Nephron progenitor cell (in vitro differentiated cells): ENCODE data around the gene LRRC8C.
"Not testable (repeated sequence)": the region's sequence is repeated elsewhere in the genome, so short reads cannot be mapped to it uniquely, and the experiment has no call there.

Experiments
- DNase-seq: peaks from one replicate; pipeline ENCODE4 v3.0.0; 2021
- H3K27ac Mint-ChIP-seq: 2 replicates; pipeline ENCODE4 v1.8.0; 2021; ENCODE audit warnings: mild to moderate bottlenecking, moderate library complexity, mixed read lengths
- H3K27me3 Mint-ChIP-seq: 2 replicates; pipeline ENCODE4 v1.8.0; 2021; ENCODE audit warnings: mild to moderate bottlenecking, low read depth, mixed read lengths; ENCODE audit not compliant: poor library complexity
- H3K36me3 Mint-ChIP-seq: 2 replicates; pipeline ENCODE4 v1.8.0; 2021; ENCODE audit warnings: low read depth, mixed read lengths
- H3K4me1 Mint-ChIP-seq: 2 replicates; pipeline ENCODE4 v1.8.0; 2021; ENCODE audit warnings: mixed read lengths
- H3K4me3 Mint-ChIP-seq: 2 replicates; pipeline ENCODE4 v1.8.0; 2021; ENCODE audit warnings: mild to moderate bottlenecking, moderate library complexity, mixed read lengths
- H3K9me3 Mint-ChIP-seq: 2 replicates; pipeline ENCODE4 v1.8.0; 2021; ENCODE audit warnings: mild to moderate bottlenecking, moderate library complexity, mixed read lengths
- TF ChIP-seq, protein P1 (sequence below): fragments of 200-600 bp; sonication (generic); IDR thresholded peaks from 2 replicates; pipeline ENCODE4 v1.5.0; 2021; ENCODE audit warnings: antibody characterized with exemption

LRRC8C gene

DNA sequence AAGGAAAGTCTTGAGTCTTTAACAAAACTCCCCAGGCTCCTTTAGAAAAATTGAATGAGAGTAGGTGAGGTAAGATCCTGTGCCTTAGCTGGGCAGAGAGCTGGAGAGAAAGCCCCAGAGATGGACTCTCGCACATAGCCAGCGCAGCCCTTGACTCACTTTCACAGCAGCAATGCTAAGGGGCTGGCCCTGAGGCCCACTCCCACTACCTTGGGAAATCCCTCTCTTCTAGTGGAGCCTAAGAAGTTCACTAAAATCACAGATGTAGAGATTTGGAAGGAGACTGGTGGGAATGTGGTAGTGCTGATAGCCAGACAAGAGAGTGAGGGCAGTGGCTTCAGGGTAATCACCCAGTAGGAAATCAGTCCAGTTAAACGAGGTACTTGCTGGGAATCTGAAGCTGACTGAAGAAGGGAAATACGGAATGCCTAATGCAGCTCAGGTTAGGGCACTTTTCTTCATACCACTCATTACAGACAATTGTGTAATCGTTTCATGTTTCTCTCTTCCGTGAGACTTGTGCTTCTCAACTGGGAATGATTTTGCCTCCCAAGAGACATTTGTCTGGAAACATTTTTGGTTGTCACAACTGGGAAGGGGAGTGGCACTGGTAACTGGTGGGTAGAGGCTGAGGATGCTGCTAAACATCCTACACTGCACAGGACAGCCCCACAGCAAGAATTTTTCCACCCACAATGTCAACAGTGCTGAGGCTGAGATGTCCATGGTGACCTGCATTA lies 42.4 kb upstream of the LRRC8C start:
- DNase-seq = no peak
- Mint-ChIP-seq H3K27ac (peak overlapping the region; percentile 21), H3K9me3 (no peaks in the 10 kb centered on the region), H3K4me1 (no peaks in the 10 kb centered on the region), H3K4me3 (no peak overlapping the region), H3K36me3 (peaks cover 5% of the 10 kb centered on the region), H3K27me3 (no peaks in the 10 kb centered on the region)
- TF ChIP-seq, protein P1, sequence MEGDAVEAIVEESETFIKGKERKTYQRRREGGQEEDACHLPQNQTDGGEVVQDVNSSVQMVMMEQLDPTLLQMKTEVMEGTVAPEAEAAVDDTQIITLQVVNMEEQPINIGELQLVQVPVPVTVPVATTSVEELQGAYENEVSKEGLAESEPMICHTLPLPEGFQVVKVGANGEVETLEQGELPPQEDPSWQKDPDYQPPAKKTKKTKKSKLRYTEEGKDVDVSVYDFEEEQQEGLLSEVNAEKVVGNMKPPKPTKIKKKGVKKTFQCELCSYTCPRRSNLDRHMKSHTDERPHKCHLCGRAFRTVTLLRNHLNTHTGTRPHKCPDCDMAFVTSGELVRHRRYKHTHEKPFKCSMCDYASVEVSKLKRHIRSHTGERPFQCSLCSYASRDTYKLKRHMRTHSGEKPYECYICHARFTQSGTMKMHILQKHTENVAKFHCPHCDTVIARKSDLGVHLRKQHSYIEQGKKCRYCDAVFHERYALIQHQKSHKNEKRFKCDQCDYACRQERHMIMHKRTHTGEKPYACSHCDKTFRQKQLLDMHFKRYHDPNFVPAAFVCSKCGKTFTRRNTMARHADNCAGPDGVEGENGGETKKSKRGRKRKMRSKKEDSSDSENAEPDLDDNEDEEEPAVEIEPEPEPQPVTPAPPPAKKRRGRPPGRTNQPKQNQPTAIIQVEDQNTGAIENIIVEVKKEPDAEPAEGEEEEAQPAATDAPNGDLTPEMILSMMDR = no peak

DNA sequence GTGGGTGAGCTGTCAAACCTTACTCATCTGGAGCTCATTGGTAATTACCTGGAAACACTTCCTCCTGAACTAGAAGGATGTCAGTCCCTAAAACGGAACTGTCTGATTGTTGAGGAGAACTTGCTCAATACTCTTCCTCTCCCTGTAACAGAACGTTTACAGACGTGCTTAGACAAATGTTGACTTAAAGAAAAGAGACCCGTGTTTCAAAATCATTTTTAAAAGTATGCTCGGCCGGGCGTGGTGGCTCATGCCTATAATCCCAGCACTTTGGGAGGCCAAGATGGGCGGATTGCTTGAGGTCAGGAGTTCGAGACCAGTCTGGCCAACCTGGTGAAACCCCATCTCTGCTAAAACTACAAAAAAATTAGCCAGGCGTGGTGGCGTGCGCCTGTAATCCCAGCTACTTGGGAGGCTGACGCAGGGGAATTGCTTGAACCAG lies 40.0 kb upstream of the LRRC8C start:
- not testable (repeated sequence) for DNase-seq, H3K27me3 Mint-ChIP-seq, H3K4me3 Mint-ChIP-seq, H3K9me3 Mint-ChIP-seq, H3K36me3 Mint-ChIP-seq, H3K4me1 Mint-ChIP-seq, H3K27ac Mint-ChIP-seq

DNA sequence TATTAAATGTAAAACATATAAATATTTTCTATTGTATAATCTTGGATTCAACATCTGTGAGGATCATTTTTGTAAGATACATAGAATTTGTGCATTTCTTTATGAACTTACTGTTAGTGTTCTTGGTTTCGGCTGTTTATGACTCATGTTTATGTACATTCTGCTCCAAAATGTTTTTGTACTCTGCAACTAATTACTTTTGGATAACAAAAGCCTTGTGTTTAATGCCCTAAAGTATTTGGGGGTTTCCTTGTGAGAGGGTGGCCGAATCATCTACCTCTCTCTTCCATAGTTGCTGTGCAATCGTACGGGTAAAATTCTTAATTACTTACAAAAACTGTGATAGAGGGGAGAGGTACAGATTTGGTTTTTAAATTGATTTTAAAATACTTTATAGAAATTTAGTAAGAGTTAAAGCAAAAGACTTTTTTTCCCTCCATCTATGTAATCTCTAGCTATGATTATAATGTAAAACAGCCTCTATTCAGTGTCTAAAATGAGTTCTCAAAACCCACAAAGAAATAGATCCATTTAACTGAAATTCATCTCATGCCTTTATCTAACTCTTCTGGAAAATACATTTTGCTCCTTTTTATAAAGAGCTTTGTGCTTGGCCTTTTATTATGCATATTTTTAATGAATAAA lies 38.7 kb upstream of the LRRC8C start:
- no peaks in the 10 kb centered on the region for H3K9me3 Mint-ChIP-seq
- peaks cover 5% of the 10 kb centered on the region for H3K36me3 Mint-ChIP-seq
- H3K4me3 Mint-ChIP-seq = no peak overlapping the region
- H3K27ac Mint-ChIP-seq = no peak overlapping the region
- H3K4me1 Mint-ChIP-seq = no peaks in the 10 kb centered on the region
- DNase-seq = no peak
- TF ChIP-seq, protein P1 = no peak
- peaks cover 3% of the 10 kb centered on the region for H3K27me3 Mint-ChIP-seq

DNA sequence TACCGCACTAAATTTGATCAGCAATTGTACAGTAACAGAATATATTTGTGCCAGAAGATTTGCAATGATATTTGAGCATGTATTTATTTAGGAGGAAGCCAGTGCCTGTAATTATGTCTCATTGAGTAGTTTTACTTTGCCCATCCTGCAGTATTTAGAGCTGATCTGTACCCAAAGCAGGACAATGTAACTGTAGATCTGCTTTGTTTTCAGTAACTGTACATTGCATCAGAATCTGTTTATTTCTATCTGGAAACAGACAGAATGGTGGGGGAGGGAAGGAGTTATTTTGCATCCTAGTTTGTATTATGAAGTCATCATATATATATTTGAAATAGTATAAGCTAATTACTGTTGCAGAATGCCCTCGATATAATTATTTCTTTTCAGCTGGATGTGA lies 36.2 kb upstream of the LRRC8C start:
- no peak overlapping the region for H3K27ac Mint-ChIP-seq
- no peaks in the 10 kb centered on the region for H3K4me1 Mint-ChIP-seq
- H3K4me3 Mint-ChIP-seq = no peak overlapping the region
- no peaks in the 10 kb centered on the region for H3K9me3 Mint-ChIP-seq
- peaks cover 3% of the 10 kb centered on the region for H3K27me3 Mint-ChIP-seq
- TF ChIP-seq, protein P1 = no peak
- peaks cover 5% of the 10 kb centered on the region for H3K36me3 Mint-ChIP-seq
- no peak for DNase-seq

DNA sequence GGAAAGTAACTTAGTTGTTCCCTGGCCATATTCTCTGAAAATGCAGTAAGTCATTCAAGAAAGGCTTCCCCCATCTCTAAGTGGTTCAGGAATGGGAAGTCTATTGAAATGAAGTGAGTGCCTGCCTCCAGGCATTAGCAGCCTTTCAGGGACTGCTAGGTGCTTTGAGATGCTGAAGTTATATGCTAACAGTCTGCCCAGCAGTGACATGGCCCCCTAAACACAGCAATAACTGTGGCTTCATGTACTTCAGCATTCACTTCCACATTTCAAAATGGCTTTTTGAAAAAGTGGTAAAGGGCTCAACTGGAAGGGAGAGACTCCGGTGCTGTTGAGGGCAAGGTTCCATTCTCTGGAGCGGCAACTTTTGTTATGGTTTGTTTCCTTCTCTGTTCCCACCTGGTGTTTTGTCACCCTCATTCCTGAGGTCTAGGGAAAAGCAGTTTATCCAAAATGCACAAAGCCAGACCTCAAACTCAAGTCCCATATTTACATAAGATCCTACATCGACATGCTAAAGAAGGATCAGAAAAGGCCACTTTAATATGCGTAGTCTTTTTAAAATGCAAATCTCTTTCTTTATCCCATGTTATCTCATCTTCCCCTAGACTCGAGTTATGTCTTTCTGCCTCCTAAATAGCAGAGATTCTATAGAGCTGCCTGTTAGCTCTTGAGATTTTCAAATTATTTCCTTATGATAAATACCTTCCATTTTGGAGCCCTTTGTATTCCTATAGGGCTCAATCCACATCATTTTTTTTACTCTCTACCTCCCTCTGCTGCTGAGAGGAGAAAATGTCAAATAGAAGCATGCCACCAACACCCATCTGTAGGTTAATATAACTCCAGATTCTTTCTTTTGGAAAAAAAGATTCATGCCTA lies 34.2 kb upstream of the LRRC8C start:
- no peak overlapping the region for H3K4me3 Mint-ChIP-seq
- H3K9me3 Mint-ChIP-seq = no peaks in the 10 kb centered on the region
- DNase-seq = no peak
- peaks cover 1% of the 10 kb centered on the region for H3K36me3 Mint-ChIP-seq
- TF ChIP-seq, protein P1 = peak; percentile 67
- no peak overlapping the region for H3K27ac Mint-ChIP-seq
- H3K27me3 Mint-ChIP-seq = peaks cover 3% of the 10 kb centered on the region
- H3K4me1 Mint-ChIP-seq = no peaks in the 10 kb centered on the region

DNA sequence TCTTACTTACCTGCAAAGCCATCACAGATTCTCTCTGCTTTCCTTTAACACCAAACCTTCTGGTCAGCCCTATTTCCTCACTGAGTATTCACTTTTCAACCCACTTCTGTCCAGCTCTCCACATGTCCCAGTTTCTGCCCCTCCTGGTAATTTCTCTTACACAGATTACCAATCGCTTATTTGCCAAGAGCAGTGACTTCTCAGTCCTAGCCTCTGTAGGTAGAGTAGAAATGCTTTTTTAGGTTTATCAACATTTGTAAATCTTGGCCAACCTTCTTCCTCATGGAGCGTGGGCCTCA lies 33.6 kb upstream of the LRRC8C start:
- no peaks in the 10 kb centered on the region for H3K36me3 Mint-ChIP-seq
- DNase-seq = no peak
- H3K9me3 Mint-ChIP-seq = no peaks in the 10 kb centered on the region
- no peak overlapping the region for H3K4me3 Mint-ChIP-seq
- no peak overlapping the region for H3K27ac Mint-ChIP-seq
- TF ChIP-seq, protein P1 = peak; percentile 7
- peaks cover 3% of the 10 kb centered on the region for H3K27me3 Mint-ChIP-seq
- no peaks in the 10 kb centered on the region for H3K4me1 Mint-ChIP-seq
